Activated naive CD8-positive, alpha-beta T cell (primary cell): Measurements from ENCODE around the gene KIAA0319L.
A peak's percentile ranks its signal among the peaks of the same experiment; 100 is the strongest.

Experiments used
- H3K27ac Mint-ChIP-seq: one replicate; pipeline ENCODE4 v1.8.0; 2021; ENCODE audit warnings: mixed read lengths
- H3K27me3 Mint-ChIP-seq: one replicate; pipeline ENCODE4 v1.8.0; 2021; ENCODE audit warnings: mixed read lengths
- H3K36me3 Mint-ChIP-seq: one replicate; pipeline ENCODE4 v1.8.0; 2021; ENCODE audit warnings: mixed read lengths
- H3K4me1 Mint-ChIP-seq: one replicate; pipeline ENCODE4 v1.8.0; 2021; ENCODE audit warnings: low read depth, mixed read lengths
- H3K4me3 Mint-ChIP-seq: one replicate; pipeline ENCODE4 v1.8.0; 2021; ENCODE audit warnings: mild to moderate bottlenecking, mixed read lengths
- H3K9me3 Mint-ChIP-seq: one replicate; pipeline ENCODE4 v1.8.0; 2021; ENCODE audit warnings: low read depth, mixed read lengths

Gene KIAA0319L

DNA sequence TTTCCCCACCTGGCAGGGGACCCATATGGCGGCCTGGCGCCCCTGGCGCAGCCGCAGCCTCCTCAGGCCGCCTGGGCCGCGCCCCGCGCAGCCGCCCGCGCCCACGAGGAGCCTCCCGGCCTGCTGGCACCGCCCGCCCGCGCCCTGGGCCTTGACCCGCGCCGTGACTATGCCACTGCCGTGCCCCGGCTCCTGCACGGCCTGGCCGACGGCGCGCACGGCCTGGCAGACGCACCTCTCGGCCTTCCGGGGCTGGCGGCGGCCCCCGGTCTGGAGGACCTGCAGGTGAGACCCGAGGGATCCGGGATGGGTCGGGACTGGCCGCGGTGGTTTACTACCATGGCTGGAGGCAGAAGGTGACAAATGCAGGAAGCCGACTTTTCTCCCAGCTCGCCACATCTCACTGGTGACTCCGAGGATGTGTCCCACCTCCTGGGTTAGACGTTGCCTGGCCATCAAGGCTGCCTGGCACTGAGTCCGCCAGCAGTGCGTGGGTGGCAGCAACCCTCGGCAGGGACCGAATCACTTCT lies 17.0 kb upstream of the KIAA0319L start:
- H3K36me3 Mint-ChIP-seq, result peaks cover 3% of the 10 kb centered on the region
- H3K4me1 Mint-ChIP-seq, result peaks cover 26% of the 10 kb centered on the region
- peak overlapping the region; percentile 20 for H3K4me3 Mint-ChIP-seq
- no peaks in the 10 kb centered on the region for H3K9me3 Mint-ChIP-seq
- H3K27me3 Mint-ChIP-seq, result no peaks in the 10 kb centered on the region
- no peak overlapping the region for H3K27ac Mint-ChIP-seq

GRCh38 chr1:35573198-35574124 lies 16.3 kb upstream of the KIAA0319L start, which contains the start of gene TFAP2E:
Gene TFAP2E (plus strand): TSS chr1:35573314. CDS start chr1:35573578, 264 bp downstream.
- peaks cover 3% of the 10 kb centered on the region for H3K36me3 Mint-ChIP-seq
- no peak within 1 kb of the TSS for H3K4me3 Mint-ChIP-seq
- peaks cover 26% of the 10 kb centered on the region for H3K4me1 Mint-ChIP-seq
- no peak within 1 kb of the TSS for H3K27ac Mint-ChIP-seq
- H3K27me3 Mint-ChIP-seq, result no peaks in the 10 kb centered on the region
- no peaks in the 10 kb centered on the region for H3K9me3 Mint-ChIP-seq

DNA sequence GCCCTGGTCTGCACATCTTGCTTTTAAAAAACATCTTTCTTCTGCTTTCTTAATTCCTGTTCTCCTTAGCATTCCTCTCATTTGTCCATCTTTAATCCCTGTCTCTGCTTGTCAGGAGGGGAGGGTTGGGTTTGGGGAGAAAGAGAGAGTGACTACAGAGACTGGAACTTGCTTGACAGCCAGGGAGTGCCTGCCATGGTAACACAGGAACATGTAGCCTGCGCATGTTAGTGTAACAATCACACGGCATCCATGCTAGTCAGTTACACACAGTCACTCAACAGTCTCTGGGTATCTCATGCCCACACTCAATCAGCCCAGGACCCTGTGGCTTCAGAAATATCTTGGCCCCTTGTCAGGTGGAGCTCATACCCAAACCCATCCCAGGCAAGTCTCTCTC lies 15.1 kb upstream of the KIAA0319L start:
- Mint-ChIP-seq H3K27ac (no peak overlapping the region), H3K4me3 (no peak overlapping the region), H3K27me3 (no peaks in the 10 kb centered on the region), H3K4me1 (peaks cover 17% of the 10 kb centered on the region), H3K9me3 (no peaks in the 10 kb centered on the region), H3K36me3 (peaks cover 3% of the 10 kb centered on the region)

- H3K27ac Mint-ChIP-seq, result no peak overlapping the region
- no peak overlapping the region for H3K4me3 Mint-ChIP-seq
- no peaks in the 10 kb centered on the region for H3K9me3 Mint-ChIP-seq
- H3K27me3 Mint-ChIP-seq, result no peaks in the 10 kb centered on the region
- H3K36me3 Mint-ChIP-seq, result peaks cover 3% of the 10 kb centered on the region
- H3K4me1 Mint-ChIP-seq, result peaks cover 13% of the 10 kb centered on the region
Measured at GRCh38 chr1:35571263-35571662, 14.1 kb upstream of the KIAA0319L start.

DNA sequence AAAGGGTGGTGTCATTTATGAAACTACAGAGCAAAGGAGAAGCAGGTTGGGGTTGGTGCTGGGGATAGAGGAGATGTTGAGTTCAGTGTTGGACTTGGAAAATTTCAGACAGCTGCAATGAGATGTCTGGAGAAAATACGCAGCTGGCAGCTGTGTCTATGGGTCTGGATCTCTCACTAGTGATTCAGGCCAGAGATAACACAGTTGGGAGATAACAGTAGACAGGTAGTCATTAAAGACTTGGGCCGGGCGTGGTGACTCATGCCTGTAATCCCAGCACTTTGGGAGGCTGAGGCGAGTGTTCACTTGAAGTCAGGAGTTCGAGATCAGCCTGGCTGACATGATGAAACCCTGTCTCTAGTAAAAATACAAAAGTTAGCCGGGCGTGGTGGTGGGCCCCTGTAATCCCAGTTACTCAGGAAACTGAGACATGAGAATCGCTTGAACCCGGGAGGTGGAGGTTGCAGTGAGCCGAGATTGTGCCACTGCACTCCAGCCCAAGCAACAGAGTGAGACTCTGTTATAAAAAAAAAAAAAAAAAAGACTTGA lies 13.5 kb upstream of the KIAA0319L start:
- H3K27me3 Mint-ChIP-seq, result no peaks in the 10 kb centered on the region
- no peak overlapping the region for H3K4me3 Mint-ChIP-seq
- no peak overlapping the region for H3K27ac Mint-ChIP-seq
- H3K36me3 Mint-ChIP-seq, result peaks cover 3% of the 10 kb centered on the region
- H3K4me1 Mint-ChIP-seq, result peaks cover 8% of the 10 kb centered on the region
- no peaks in the 10 kb centered on the region for H3K9me3 Mint-ChIP-seq

DNA sequence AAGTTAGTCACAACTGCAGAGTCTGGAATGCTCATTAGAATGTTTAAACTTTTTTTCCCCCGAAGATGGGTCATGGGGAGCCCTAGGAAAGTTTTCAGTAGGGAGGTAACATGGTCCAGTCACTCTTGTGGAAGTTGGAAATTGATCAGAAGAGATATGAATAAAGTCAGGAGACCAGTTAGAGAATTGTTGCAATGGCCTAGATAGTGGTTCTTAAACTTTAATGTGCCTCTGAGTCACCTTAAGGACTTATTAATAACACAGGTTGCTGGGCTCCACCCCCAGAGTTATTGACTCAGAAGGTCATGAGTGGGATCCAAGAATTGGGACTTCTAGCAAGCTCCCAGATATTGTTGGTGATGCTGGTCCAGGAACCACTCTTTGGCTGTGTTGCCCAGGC lies 12.7 kb upstream of the KIAA0319L start:
- Mint-ChIP-seq H3K36me3 (no peaks in the 10 kb centered on the region), H3K4me3 (no peak overlapping the region), H3K9me3 (no peaks in the 10 kb centered on the region), H3K27ac (no peak overlapping the region), H3K27me3 (no peaks in the 10 kb centered on the region), H3K4me1 (peaks cover 4% of the 10 kb centered on the region)

DNA sequence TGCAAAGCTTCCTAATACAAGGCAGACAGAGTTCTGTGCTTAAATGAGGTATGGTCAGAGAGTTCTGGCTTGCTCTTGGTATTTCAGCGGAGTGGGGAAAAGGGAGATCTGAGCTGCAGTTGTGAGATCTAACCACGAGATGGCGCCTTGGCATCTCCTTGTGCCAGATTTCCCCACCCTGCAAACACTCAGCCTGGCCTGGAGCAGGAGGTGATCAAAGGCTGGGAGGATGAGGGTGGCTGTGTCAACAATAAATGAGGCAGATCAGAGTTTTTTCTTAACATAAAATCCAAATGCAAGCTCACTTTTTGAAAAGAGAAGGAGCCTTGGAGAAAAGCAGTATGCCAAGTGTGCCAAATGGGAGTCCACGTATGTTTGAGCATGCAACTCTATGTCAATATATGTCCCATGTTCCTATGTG lies 11.8 kb upstream of the KIAA0319L start:
- H3K4me1 Mint-ChIP-seq, result peaks cover 9% of the 10 kb centered on the region
- no peak overlapping the region for H3K4me3 Mint-ChIP-seq
- H3K36me3 Mint-ChIP-seq, result no peaks in the 10 kb centered on the region
- no peak overlapping the region for H3K27ac Mint-ChIP-seq
- no peaks in the 10 kb centered on the region for H3K9me3 Mint-ChIP-seq
- no peaks in the 10 kb centered on the region for H3K27me3 Mint-ChIP-seq

DNA sequence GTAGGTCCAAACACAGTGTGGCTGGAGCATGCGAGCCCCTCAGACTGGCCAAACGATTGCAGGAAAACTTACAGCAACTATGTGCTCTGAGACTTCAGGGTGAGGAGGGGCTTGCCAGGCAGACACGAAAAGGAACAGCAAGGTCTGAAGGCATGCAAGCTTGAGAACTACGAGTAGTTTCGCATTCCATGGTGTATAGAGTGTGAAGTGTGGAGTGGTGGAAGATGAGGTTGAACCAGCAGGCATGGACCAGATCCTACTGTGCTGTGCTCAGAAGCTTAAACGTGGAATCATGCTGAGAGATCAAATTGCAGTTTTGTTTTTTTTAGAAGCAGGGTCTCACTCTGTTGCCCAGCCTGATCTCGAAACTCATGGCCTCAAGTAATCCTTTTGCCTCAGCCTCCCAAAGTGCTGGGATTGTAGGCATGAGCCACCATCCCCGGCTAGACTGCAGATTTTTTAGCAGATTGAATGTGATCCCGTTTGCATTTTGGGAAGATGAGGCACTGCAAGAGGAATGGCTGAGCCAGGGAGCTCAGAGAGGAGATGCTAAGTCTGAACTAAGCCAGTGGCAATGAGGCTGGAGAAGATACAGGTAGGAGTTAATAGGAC lies 10.8 kb upstream of the KIAA0319L start:
- H3K4me1 Mint-ChIP-seq, result peaks cover 9% of the 10 kb centered on the region
- no peak overlapping the region for H3K27ac Mint-ChIP-seq
- no peaks in the 10 kb centered on the region for H3K27me3 Mint-ChIP-seq
- H3K4me3 Mint-ChIP-seq, result no peak overlapping the region
- no peaks in the 10 kb centered on the region for H3K36me3 Mint-ChIP-seq
- H3K9me3 Mint-ChIP-seq, result no peaks in the 10 kb centered on the region

DNA sequence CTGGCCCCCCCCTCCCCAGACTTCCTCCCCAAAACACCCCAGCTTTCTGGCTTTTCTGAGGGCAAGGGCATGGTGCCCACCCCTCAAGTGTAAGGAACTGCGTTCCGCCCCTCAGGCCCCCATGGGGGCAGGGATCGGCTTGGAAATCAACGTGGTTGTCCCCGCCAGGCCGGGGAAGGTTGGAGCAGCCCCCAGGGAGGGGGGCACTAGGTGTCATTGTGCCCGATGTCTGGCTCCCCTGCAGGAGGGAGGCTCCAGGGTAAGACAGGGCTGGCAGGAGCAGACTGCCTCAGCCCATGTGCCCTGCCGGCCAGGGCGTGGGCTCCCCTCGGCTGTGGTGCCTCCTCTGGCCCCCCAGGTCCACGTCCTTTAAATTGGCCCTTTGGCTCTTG lies 8.5 kb upstream of the KIAA0319L start:
- peaks cover 16% of the 10 kb centered on the region for H3K4me1 Mint-ChIP-seq
- H3K27me3 Mint-ChIP-seq, result no peaks in the 10 kb centered on the region
- no peak overlapping the region for H3K4me3 Mint-ChIP-seq
- no peaks in the 10 kb centered on the region for H3K9me3 Mint-ChIP-seq
- no peak overlapping the region for H3K27ac Mint-ChIP-seq
- no peaks in the 10 kb centered on the region for H3K36me3 Mint-ChIP-seq

DNA sequence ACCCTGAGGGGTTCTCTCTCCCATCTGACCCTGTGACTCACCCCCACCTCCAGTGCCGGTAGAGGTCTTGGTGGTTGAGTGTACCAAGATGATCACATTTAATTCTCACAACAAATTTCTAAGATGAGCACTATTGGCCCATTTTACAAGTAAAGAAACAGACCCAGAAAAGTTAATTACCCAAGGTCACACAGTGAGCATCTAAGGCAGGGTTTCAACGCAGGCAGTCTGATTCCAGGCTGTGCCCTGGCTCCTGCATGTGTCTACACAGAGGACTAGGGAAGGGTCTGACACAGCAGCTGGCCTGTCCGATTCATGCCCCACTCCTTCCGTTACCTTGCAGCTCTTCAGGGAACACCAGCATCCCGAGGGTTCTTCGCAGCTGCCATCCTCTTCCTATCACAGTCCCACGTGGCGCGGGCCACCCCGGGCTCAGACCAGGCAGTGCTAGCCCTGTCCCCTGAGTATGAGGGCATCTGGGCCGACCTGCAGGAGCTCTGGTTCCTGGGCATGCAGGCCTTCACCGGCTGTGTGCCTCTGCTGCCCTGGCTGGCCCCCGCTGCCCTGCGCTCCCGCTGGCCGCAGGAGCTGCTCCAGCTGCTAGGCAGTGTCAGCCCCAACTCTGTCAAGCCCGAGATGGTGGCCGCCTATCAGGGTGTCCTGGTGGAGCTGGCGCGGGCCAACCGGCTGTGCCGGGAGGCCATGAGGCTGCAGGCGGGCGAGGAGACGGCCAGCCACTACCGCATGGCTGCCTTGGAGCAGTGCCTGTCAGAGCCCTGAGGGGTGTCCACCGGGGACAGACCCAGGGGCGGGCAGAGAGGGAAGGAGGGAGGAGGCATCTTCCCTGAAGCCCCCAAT lies 7.9 kb upstream of the KIAA0319L start:
- Mint-ChIP-seq H3K4me3 (no peak overlapping the region), H3K27ac (no peak overlapping the region), H3K36me3 (no peaks in the 10 kb centered on the region), H3K27me3 (no peaks in the 10 kb centered on the region), H3K4me1 (peaks cover 16% of the 10 kb centered on the region), H3K9me3 (no peaks in the 10 kb centered on the region)

DNA sequence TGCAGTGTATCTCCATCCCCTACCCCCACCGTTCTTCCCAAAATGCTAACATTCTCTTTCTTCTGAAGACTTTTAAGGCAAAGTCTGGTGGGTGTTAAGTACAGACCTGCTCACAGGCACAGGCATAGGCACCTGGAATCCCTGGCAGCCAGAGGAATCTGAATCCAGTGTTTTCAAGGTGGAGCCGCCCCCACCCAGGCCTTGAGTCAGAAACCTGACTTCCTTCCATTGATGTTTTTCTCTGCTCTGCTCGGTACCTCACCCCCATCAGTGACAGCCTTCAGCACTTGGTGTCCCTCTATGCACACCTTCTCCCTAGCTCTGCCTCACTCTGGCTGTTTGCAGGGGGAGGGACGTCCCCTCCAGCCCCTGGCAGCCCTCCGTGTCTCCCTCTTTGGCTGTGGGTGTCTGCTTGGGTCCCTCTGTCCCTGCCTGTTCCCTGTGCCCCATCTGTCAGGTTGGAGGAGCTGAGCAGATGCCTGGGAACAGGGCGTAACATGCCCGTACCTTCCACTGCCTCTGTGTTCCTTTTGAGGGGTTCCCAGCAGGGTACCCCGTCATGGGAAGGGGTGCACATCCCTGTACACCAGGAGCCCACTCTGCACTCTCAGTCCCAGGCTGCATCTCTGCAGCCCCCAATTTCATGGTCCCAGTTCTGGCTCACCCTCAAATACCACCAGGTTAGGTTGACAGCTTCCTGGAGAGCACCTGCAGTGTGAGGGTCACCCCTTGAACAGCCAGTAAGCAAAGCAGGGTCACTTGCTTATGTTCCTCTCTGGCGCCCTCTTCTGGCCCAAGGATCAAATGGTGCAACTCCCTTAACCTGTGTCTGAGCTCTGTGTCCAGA lies 7.1 kb upstream of the KIAA0319L start:
- Mint-ChIP-seq H3K27me3 (no peaks in the 10 kb centered on the region), H3K4me3 (no peak overlapping the region), H3K9me3 (no peaks in the 10 kb centered on the region), H3K27ac (no peak overlapping the region), H3K36me3 (no peaks in the 10 kb centered on the region), H3K4me1 (peaks cover 23% of the 10 kb centered on the region)

DNA sequence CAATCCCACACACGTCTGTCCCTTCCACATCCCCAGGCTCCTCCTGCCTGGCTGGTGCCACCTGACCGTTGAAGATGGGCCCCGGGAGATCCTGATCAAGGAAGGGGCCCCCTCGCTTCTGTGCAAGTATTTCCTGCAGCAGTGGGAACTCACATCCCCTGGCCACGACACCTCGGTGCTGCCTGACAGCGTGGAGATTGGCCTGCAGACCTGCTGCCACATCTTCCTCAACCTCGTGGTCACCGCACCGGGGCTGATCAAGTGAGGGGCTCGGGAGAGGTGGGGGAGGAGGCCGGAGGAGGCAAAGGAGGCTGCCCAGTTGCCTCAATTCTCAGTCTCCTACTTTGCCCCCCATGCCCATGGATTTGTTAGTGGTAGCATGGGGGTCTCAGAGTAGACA lies 6.0 kb upstream of the KIAA0319L start:
- Mint-ChIP-seq H3K4me3 (no peak overlapping the region), H3K27ac (peak overlapping the region; percentile 58), H3K36me3 (no peaks in the 10 kb centered on the region), H3K9me3 (no peaks in the 10 kb centered on the region), H3K27me3 (no peaks in the 10 kb centered on the region), H3K4me1 (peaks cover 28% of the 10 kb centered on the region)

GRCh38 chr1:35561972-35562680 lies 4.9 kb upstream of the KIAA0319L start:
- H3K4me1 Mint-ChIP-seq, result peaks cover 28% of the 10 kb centered on the region
- H3K4me3 Mint-ChIP-seq, result no peak overlapping the region
- H3K9me3 Mint-ChIP-seq, result no peaks in the 10 kb centered on the region
- no peaks in the 10 kb centered on the region for H3K36me3 Mint-ChIP-seq
- H3K27ac Mint-ChIP-seq, result no peak overlapping the region
- no peaks in the 10 kb centered on the region for H3K27me3 Mint-ChIP-seq
